IPS DF 4.7 (cell line): ENCODE measurements around the gene TRIM47.
"Not testable (repeated sequence)": the region's sequence is repeated elsewhere in the genome, so short reads cannot be mapped to it uniquely, and the experiment has no call there.

Experiments used
- DNase-seq: peaks from one replicate; pipeline ENCODE4 v3.0.0-alpha.2; 2013; ENCODE audit warnings: low spot score; ENCODE audit errors: extremely low read depth

Gene TRIM47

DNA sequence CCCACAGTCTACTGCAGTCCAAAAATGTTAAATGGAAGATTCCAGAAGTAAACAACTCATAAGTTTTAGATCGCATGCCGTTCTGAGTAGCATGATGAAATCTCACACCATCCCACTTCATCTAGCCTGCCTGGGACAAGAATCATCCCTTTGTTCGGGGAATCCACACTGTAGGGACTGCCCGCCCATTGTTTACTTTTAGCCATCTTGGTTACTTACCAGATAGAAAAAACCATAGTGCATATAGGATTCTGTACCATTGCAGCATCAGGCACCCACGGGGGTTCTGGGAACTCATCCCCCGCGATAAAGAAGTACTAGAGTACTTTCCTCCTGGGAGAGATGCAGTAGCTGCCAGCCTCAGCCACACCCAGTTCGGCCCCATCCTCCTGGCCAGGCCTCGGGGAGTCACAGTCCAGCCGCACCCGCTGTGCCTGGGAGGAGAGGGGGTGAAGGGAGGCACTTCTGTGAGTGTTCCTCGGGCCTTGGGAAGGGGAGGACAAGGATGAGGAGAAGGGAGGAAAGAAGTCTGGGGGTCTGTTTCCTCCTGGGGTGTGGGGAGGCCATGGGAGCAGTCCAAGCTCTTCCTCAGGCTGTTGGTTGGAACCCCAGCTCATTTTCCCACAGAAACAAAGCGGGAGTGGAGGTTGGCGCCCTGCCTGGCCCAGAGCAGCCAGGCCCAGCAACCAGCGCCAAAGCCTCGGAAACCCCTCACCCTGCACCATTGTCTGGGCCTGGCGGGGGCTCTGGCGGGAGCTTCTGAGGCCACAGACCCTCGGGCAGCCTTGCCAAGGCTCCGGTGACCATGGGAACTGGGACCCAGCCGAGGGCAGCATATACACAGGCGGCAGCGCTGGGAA lies 8.9 kb downstream of the TRIM47 start:
- DNase-seq, result no peak

DNA sequence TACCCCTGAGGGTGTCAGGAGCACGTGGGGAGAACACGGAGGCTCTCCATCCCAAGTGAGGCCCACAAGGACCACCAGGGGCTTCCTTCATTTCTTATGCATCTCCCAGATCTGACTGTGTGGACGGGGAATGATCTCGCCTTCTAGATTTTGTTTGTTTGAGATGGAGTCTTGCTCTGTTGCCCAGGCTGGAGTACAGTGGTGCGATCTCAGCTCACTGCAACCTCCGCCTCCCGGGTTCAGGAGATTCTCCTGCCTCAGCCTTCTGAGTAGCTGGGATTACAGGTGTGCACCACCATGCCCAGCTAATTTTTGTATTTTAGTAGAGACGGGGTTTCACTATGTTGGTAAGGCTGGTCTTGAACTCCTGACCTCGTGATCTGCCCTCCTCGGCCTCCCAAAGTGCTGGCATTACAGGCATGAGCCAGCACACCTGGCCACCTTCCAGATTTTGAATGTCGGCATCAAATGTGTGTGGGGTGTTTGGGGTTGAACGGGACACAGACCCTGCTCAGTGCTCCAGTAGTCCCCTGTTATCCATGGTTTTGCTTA lies 9.6 kb downstream of the TRIM47 start:
- DNase-seq, result not testable (repeated sequence)

DNA sequence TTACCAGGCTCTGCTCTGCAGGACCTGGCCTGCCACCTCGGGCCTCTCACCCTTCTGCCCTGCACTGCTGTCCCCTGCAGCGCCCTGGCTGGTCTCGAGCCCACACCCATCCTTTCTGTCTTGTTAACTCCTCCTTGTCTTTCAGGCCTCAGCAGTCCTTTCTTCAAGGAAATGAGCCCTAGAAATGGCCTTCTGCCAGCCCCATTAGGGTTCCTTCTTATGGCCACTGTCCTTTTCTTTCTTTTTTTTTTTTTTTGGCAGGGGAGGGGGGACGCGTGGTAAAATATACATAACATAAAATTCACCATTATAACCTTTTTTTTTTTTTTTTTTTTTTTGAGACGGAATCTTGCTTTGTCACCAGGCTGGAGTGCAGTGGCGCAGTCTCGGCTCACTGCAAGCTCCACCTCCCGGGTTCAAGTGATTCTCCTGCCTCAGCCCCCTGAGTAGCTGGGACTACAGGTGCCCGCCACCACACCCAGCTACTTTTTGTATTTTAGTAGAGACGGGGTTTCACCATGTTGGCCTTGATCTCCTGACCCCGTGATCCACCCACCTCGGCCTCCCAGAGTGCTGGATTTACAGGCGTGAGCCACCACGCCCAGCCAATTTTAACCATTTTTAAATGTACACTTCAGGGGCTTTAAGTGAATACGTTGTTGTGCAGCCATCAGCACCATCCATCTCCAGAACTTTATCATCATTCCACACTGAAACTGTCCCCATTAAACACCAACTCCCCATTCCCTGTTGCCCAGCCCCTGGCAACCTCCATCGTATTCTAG lies 12.8 kb downstream of the TRIM47 start:
- not testable (repeated sequence) for DNase-seq

DNA sequence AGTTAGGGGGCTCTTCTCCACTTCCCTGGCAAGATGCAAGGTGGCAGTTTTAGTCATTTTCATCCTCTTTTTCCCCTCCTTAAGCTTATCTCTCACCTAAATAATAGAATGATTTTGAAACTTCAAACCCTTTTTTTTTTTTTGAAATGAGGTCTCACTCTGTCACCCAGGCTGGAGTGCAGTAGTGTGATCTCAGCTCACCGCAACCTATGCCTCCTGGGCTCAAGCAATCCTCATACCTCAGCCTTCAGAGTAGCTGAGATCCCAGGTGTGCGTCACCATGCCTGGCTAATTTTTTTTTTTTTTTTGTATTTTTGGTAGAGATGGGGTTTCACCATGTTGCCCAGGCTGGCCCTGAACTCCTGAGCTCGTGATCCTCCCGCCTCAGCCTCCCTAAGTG lies 13.5 kb downstream of the TRIM47 start:
- DNase-seq, result not testable (repeated sequence)

DNA sequence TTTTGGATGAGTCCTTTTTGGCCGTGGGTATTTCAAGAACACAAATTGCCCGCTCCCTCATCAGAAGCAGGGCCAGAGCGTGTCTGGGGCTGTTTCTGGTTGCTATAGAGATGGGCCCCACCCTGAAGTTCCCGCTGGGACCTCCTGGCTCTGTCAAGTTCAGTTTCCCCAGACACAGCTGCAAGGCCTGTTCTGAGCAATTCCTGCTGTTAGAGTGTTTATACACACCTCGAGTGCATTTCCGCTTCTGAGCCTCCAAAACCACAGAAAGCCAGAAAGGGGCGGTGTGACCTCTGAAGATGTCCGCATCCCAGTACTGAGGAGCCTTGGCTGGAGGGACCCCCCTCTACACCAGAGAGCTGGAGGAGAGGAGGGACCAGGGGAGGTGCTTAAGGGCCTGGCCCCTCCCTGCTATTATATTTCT lies 13.9 kb downstream of the TRIM47 start:
- DNase-seq, result no peak

DNA sequence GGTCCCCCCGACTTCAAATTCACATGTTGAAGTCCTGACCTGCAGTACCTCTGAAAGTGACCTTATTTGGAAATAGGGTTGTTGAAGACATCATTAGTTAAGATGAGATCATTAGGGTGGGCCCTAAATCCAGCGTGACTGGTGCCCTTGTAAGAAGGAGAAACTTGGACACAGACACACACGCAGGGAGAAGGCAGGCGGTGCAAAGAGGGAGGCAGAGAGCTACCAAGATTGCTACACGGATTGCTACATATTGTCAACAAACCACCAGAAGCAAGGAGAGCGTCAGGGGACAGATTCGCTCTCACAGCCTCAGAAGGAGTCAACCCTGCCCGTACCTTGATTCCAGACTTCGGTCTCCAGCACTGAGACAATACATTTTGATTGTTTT lies 16.5 kb downstream of the TRIM47 start:
- no peak for DNase-seq

DNA sequence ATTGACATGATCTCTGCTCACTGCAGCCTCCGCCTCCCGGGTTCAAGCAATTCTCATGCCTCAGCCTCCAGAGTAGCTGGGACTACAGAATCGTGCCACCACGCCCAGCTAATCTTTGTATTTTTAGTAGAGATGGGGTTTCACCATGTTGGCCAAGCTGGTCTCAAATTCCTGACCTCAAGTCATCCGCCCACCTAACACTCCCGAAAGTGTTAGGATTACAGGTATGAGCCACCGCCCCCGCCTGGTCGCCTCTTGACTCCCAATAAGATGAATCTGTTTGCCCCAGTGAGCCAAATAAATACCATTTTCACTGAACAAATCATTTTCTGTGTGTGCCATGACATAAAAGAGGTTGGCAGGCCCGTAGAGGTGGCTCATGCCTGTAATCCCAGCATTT lies 19.0 kb downstream of the TRIM47 start:
- DNase-seq, result not testable (repeated sequence)

DNA sequence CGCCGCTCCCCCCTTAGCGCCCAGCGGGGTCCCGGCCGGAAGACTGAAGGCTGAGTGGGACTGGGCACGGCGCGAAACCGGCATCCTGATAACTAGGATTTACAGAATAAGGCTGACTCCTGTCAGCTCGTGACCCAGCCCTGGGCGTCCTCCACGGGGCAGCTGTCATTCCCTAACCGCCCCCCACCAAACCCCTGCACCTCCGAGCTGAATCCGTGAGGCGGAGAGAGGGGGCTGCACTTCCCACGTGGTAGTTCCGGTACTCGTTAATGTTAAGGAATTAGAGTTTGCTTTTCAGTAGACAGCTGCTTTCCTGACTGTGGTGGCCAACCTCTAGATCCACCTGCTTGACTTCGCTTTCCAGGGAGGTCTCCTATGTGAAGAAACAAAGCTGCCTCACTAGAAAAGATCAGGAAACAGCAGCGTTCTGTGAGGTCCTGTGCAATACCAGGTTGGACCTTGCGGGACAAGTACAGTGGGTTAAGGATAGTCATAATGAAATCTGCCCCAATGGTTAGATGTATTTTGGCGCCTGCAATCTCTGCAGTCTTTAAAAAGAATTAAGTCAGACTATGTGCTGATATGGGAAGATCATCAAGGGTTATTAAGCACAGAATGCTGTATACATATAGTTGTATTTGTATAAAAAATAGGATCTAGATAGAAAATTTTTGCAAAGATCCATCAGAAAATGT lies 22.2 kb downstream of the TRIM47 start:
- no peak for DNase-seq

DNA sequence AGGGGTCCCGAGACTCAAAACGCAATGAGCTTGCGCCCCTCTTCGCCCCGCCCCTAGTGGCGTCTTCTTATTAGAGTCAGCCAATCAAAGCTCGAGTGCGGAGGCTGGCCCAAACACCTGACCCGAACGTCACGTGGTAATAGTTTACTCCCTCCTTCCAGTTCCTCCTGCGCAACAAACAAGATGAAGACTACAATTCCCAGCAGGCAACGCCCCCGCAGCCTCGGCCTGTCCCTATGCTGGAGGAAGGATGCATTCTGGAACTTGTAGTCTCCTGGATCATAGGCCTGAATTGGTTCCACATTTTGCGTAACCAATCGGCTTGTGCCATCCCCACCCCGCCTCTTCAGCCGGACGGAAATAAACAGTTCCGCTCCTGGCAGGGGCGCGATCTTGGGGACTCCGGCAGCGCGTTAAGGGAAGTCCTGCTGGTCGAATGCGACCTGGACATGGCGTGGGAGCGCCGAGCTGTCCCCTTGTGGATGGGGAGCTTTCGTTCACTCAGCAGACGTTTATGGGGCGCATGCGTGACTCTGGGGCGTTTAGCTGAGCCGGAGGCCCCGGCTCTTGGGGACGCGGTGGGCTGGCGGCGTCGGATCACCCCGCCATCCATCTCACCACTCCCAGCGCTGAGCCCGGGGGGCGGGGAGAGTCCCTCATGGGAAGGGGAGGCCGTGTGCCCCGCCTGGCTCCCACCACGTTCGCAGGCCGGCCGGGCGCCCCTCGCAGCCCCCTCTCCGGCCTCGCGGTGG lies 22.9 kb downstream of the TRIM47 start, which contains the start of gene WBP2:
WBP2 (minus strand) TSS at position 26 of the 752 bp plus-strand sequence. CDS start 38 bp downstream, outside the sequence.
- peak; percentile 100 for DNase-seq

- no peak for DNase-seq
These were observed 23.5 kb downstream of the TRIM47 start for GRCh38 chr17:75854881-75855309.

DNA sequence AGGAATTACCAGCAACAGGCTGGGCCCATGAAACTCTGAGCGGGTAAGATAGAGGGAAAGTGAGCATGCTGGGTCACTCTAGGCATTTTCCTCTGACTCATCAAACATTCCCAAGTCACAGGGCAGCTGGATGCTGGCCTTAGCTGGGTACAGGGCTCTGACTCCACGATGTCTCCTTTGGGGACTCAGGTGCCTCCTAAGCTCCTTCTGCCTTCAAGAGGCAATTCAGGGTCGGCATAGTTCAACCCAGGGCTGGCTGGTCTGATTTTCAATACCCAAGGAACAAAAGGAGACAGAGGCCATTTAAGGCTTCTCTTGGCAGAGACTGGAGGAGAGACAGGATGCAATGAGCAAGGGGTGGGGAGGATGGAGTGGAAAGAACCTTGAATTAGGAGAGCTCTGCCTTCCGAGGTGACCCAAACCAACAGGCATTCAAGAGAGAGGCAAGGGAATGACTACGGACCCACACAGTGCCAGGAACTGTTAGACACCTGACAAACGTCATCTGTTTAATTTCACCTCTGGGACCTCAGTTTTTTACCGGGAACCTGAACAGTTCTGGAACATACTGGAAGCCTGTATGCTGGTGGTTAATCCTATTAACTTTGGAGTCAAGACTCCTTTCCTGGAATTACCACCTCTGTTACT lies 24.2 kb downstream of the TRIM47 start:
- no peak for DNase-seq

GRCh38 chr17:75853433-75853832 lies 24.9 kb downstream of the TRIM47 start:
- DNase-seq, result no peak

DNA sequence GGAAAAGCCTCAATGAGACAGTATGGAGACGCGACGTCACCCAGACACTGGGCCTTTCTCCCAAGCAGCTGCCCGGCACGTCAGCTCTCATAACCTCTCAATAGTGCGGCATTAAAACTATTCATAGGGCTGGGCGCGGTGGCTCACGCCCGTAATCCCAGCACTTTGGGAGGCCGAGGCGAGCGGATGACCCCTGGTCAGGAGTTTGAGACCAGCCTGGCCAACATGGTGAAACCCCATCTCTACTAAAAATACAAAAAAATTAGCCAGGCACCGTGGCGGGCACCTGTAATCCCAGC lies 26.7 kb downstream of the TRIM47 start:
- DNase-seq, result not testable (repeated sequence)

GRCh38 chr17:75850928-75851692 lies 27.3 kb downstream of the TRIM47 start:
- no peak for DNase-seq

- DNase-seq, result no peak
These were observed 28.7 kb downstream of the TRIM47 start for GRCh38 chr17:75849724-75850123.

GRCh38 chr17:75849279-75849646 lies 29.1 kb downstream of the TRIM47 start:
- DNase-seq, result no peak

GRCh38 chr17:75848523-75849278 lies 29.7 kb downstream of the TRIM47 start:
- DNase-seq, result no peak

DNA sequence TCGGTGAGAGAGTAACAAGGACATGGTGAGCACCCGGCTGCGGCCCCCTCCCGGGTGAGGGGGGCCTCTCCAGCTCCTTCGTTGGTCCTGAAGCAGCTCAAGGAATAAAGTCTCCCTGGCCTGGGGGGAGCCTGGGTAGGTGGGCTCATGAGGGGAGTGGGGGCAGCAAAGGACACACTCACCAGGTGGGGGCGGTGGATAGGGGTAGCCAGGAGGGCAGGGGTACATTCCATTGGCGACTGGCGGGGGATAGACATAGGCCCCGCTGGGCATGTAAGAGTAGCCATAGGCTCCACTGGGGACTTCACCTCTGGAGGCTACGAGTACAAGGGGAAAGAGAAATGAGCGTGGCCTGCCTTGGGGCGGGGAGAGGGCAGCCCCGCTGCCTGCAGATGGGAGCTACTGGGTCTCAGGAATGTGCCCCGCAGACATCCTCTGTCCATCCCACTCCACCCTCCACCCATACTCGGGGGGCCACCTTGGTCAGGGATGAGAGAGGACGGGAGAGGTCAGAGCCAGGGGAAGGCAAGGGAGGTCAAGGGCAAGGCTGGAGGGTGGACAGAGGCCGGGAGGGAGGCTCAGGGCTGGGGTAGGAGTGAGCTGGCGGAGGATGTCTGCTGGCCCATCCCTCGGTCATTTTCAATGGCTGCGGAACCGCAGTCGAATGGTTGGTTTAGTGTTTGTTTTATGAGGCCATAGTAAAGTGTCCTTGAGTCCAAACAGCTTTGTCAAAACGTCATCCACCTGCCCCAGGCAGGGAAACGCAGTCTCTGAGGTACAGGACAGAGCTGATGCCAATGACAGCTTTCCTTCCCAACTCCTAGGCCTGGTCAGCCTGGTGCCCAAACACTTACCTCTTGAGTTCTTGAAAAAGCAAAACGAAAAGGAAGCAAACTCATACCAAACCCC lies 30.5 kb downstream of the TRIM47 start:
- DNase-seq, result no peak
